ENCODE results near the gene C6orf120. TPM values are rescaled to one million over a fixed set of nuclear protein-coding genes. Genes with fewer than 3 reads are reported as not detected.
A peak's percentile ranks its signal among the peaks of the same experiment; 100 is the strongest.

Gene C6orf120
- total and polyA plus RNA-seq, 9 donors: 13.3 to 32.7 (median 25.8) TPM

- Histone ChIP-seq H3K9me3 (no peaks in the 10 kb centered on the region), H3K27me3 (no peaks in the 10 kb centered on the region), H3K4me3 (no peak overlapping the region), H3K4me1 (ENCODE audit: insufficient read depth) (no peaks in the 10 kb centered on the region), H3K27ac (no peak overlapping the region), H3K36me3 (no peaks in the 10 kb centered on the region)
- TF ChIP-seq EP300 (IDR thresholded peaks at IDR 0.05): no peak
- TF ChIP-seq CTCF (IDR thresholded peaks at IDR 0.05): no peak
- no peak for TF ChIP-seq POLR2A (IDR thresholded peaks at IDR 0.05)
- no peak for DNase-seq
- WGBS, 3 donors: 87% methylated on average over 3 of the region's 3 CpGs
- intact Hi-C loops (cut with DNase I): no loop called here
Observed at GRCh38 chr6:169745405-169745804, 43.5 kb downstream of the C6orf120 start.

GRCh38 chr6:169746556-169746955 lies 44.6 kb downstream of the C6orf120 start:
- Histone ChIP-seq H3K36me3 (no peaks in the 10 kb centered on the region), H3K4me3 (no peak overlapping the region), H3K4me1 (ENCODE audit: insufficient read depth) (no peaks in the 10 kb centered on the region), H3K27me3 (no peaks in the 10 kb centered on the region), H3K9me3 (no peaks in the 10 kb centered on the region), H3K27ac (no peak overlapping the region)
- intact Hi-C loops (cut with DNase I): no loop called here
- DNase-seq: no peak
- 82 to 89% (median 84%) methylated on average over 1 of the region's 1 CpG for WGBS, 3 donors
- TF ChIP-seq EP300 (IDR thresholded peaks at IDR 0.05): no peak

- 0 to 1% (median 1%) methylated on average over 58 to 90 of the region's 90 CpGs for WGBS, 3 donors
Observed at GRCh38 chr6:169751242-169752073, 49.5 kb downstream of the C6orf120 start, which contains the start of the genes DYNLT2 and ERMARD. Gene DYNLT2 (minus strand): TSS chr6:169751572. CDS start chr6:169751458, 114 bp downstream. Gene ERMARD (plus strand): TSS chr6:169751622. CDS start chr6:169751658, 36 bp downstream.

GRCh38 chr6:169752074-169752623 lies 50.2 kb downstream of the C6orf120 start:
- no peak for DNase-seq
- peak overlapping the region; percentile 79 for H3K4me3 ChIP-seq
- 6 to 7% (median 6%) methylated on average over 19 of the region's 19 CpGs for WGBS, 3 donors

More at GRCh38 chr6:169751242-169752073, 49.5 kb downstream of the C6orf120 start, which contains the start of the genes DYNLT2 and ERMARD:
- DNase-seq: peak; percentile 92 to 97 (median 94)
- Histone ChIP-seq H3K4me1 (ENCODE audit: insufficient read depth) (peaks cover 3% of the 10 kb centered on the region), H3K27ac (peak within 1 kb of the TSS; percentile 96 to 97), H3K27me3 (no peaks in the 10 kb centered on the region), H3K4me3 (peak within 1 kb of the TSS; percentile 79), H3K36me3 (no peaks in the 10 kb centered on the region), H3K9me3 (no peaks in the 10 kb centered on the region)
- intact Hi-C loops (cut with DNase I): loop anchor here in 1 of 4 donors (5.0 kb wide), 1 partner anchor 801 kb away; the partner anchor contains the start of genes PSMB1 and TBP
- peak; percentile 91 for TF ChIP-seq POLR2A (IDR thresholded peaks at IDR 0.05)
- peak in 2 of 3 donors; percentile 59 to 65 for TF ChIP-seq CTCF (IDR thresholded peaks at IDR 0.05)
- no peak for TF ChIP-seq EP300 (IDR thresholded peaks at IDR 0.05)

More at GRCh38 chr6:169752074-169752623, 50.2 kb downstream of the C6orf120 start:
- H3K9me3 ChIP-seq: no peaks in the 10 kb centered on the region
- H3K27ac ChIP-seq: peak overlapping the region; percentile 96 to 97
- no peaks in the 10 kb centered on the region for H3K36me3 ChIP-seq
- H3K4me1 ChIP-seq (ENCODE audit: insufficient read depth): peaks cover 3% of the 10 kb centered on the region
- no peak for TF ChIP-seq EP300 (IDR thresholded peaks at IDR 0.05)
- no peak for TF ChIP-seq CTCF (IDR thresholded peaks at IDR 0.05)
- TF ChIP-seq POLR2A (IDR thresholded peaks at IDR 0.05): no peak
- intact Hi-C loops (cut with DNase I): loop anchor here in 1 of 4 donors (5.0 kb wide), 1 partner anchor 800 kb away; the partner anchor contains the start of genes PSMB1 and TBP
- no peaks in the 10 kb centered on the region for H3K27me3 ChIP-seq

Other genes with a start within 250 kb of the C6orf120 start
- gene WDR27, start 97 bp upstream of the C6orf120 start, total RNA-seq: 10 to 100 TPM; 35.1 to 53.4 (median 40.7) TPM
- gene WDR27, start 97 bp upstream of the C6orf120 start, polyA plus RNA-seq: 10 to 100 TPM; 16.6 to 23.0 TPM
- gene PHF10, start 22.4 kb downstream of the C6orf120 start, total RNA-seq: 10 to 100 TPM; 59.3 to 94.1 (median 70.0) TPM
- 100 to 1,000 TPM in 1 of 2 donors, 10 to 100 TPM in 1; 37.9 to 102 TPM for gene PHF10, start 22.4 kb downstream of the C6orf120 start, polyA plus RNA-seq
- gene DYNLT2, start 49.4 kb downstream of the C6orf120 start, total RNA-seq: 1 to 10 TPM; 2.0 to 4.6 (median 3.1) TPM
- 1 to 10 TPM; 1.7 to 2.9 TPM for gene DYNLT2, start 49.4 kb downstream of the C6orf120 start, polyA plus RNA-seq
- gene ERMARD, start 49.5 kb downstream of the C6orf120 start, total RNA-seq: 10 to 100 TPM; 15.9 to 38.0 (median 27.0) TPM
- 10 to 100 TPM; 19.4 to 31.7 TPM for gene ERMARD, start 49.5 kb downstream of the C6orf120 start, polyA plus RNA-seq